Thyroid gland (tissue), 4 donors: Measurements from ENCODE around the gene AP2A2.
"Not testable (repeated sequence)": the region's sequence is repeated elsewhere in the genome, so short reads cannot be mapped to it uniquely, and the experiment has no call there.

Experiments used
- CTCF ChIP-seq, 6 experiments: fragments of 200-600 bp in 3 of 6; fragments of 450-650 bp in 3 of 6; sonication (generic) in 3 of 6; IDR thresholded peaks; one replicate each; pipeline ENCODE4 v1.5.1; 2016 to 2019; ENCODE audit warnings: antibody characterized with exemption in 6 of 6, mild to moderate bottlenecking in 2 of 6, inconsistent platforms in 1 of 6, moderate library complexity in 1 of 6
- POLR2A ChIP-seq, 2 donors: fragments of 450-650 bp; IDR thresholded peaks; one replicate each; pipeline ENCODE4 v1.6.1; 2017; ENCODE audit warnings: antibody characterized with exemption in 2 of 2, mild to moderate bottlenecking in 2 of 2, moderate library complexity in 1 of 2

GRCh38 chr11:1016610-1017126 is 91.0 kb downstream of the AP2A2 start:
- not testable (repeated sequence) for TF ChIP-seq POLR2A, CTCF (IDR thresholded peaks at IDR 0.05)
